T-cell (primary cell): ENCODE measurements around the gene SNIP1. TPM values are rescaled to one million over a fixed set of nuclear protein-coding genes. Genes with fewer than 3 reads are reported as not detected.

ENCODE experiments used
- ATAC-seq, 4 experiments: fragments of 200-7000 bp in 3 of 4; fragments of 150-1000 bp in 1 of 4; cut with Tn5 transposase; replicated peaks in 1 of 4; 1 replicate in 3 of 4; 2 replicates in 1 of 4; pipeline ENCODE4 v1.10.0; 2021; ENCODE audit warnings: moderate library complexity in 3 of 4, mild to moderate bottlenecking in 2 of 4, moderate number of reproducible peaks in 1 of 4
- CTCF ChIA-PET, 2 donors: fragments of 300-600 bp; sonication (Branson Sonifier 250); formaldehyde crosslinking; loops; one replicate each; lab custom pipeline; 2022; ENCODE audit warnings: antibody characterized with exemption in 2 of 2; lab: Charles Lee
- POLR2A ChIA-PET, 2 donors: fragments of 300-600 bp; sonication (Branson Sonifier 250); formaldehyde crosslinking; loops; one replicate each; lab custom pipeline; 2022; ENCODE audit warnings: antibody characterized with exemption in 2 of 2; lab: Charles Lee
- DNase-seq, 35 experiments: peaks; one replicate each; pipeline versions ENCODE4 v3.0.0 to v3.0.0-alpha.2; 2013 to 2023
- H3K27ac ChIP-seq: one replicate; pipeline ENCODE4 v1.5.1; 2013; ENCODE audit warnings: low read length
- H3K27me3 ChIP-seq, 2 experiments: replicated peaks in 1 of 2; 1 replicate in 1 of 2; 2 replicates in 1 of 2; pipeline versions ENCODE4 v1.6.1 to v1.7.0; 2013; ENCODE audit warnings: low read length in 1 of 2, mixed read lengths in 1 of 2; ENCODE audit not compliant: control insufficient read depth in 2 of 2, insufficient read depth in 2 of 2; ENCODE audit errors: extremely low read depth in 1 of 2
- H3K36me3 ChIP-seq, 2 donors: 1 replicate in 1 of 2; 2 replicates in 1 of 2; pipeline versions ENCODE4 v1.6.1 to v1.7.0; 2013; ENCODE audit warnings: low read length in 1 of 2; ENCODE audit not compliant: control insufficient read depth in 2 of 2, insufficient read depth in 1 of 2; ENCODE audit errors: extremely low read depth in 1 of 2
- H3K4me1 ChIP-seq, 2 experiments: 1 replicate in 1 of 2; 2 replicates in 1 of 2; pipeline versions ENCODE4 v1.6.1 to v1.7.0; 2013; ENCODE audit warnings: low read length in 2 of 2, mixed read lengths in 1 of 2; ENCODE audit not compliant: insufficient read depth in 2 of 2, control insufficient read depth in 1 of 2; ENCODE audit errors: extremely low read depth in 1 of 2
- H3K4me3 ChIP-seq, 2 donors: 1 replicate in 1 of 2; 2 replicates in 1 of 2; pipeline versions ENCODE4 v1.5.1 to v1.7.0; 2013; ENCODE audit warnings: mild to moderate bottlenecking in 2 of 2, low read length in 1 of 2, moderate library complexity in 1 of 2; ENCODE audit not compliant: control insufficient read depth in 1 of 2; ENCODE audit errors: extremely low read depth in 1 of 2
- H3K9me3 ChIP-seq: 2 replicates; pipeline ENCODE4 v1.7.0; 2013
- H3K27ac Mint-ChIP-seq, 2 donors: one replicate each; pipeline ENCODE4 v1.8.0; 2020 to 2021; ENCODE audit warnings: mild to moderate bottlenecking in 2 of 2, mixed read lengths in 2 of 2
- H3K27me3 Mint-ChIP-seq, 2 donors: one replicate each; pipeline ENCODE4 v1.8.0; 2021 to 2022; ENCODE audit warnings: mixed read lengths in 2 of 2
- H3K36me3 Mint-ChIP-seq: one replicate; pipeline ENCODE4 v1.8.0; 2021; ENCODE audit warnings: mixed read lengths
- H3K4me1 Mint-ChIP-seq, 3 donors: one replicate each; pipeline ENCODE4 v1.8.0; 2020 to 2022; ENCODE audit warnings: mixed read lengths in 3 of 3, mild to moderate bottlenecking in 1 of 3
- H3K4me3 Mint-ChIP-seq, 3 donors: one replicate each; pipeline ENCODE4 v1.8.0; 2020 to 2022; ENCODE audit warnings: mild to moderate bottlenecking in 3 of 3, mixed read lengths in 3 of 3, moderate library complexity in 3 of 3
- H3K9me3 Mint-ChIP-seq, 3 donors: one replicate each; pipeline ENCODE4 v1.8.0; 2020 to 2022; ENCODE audit warnings: mixed read lengths in 3 of 3
- WGBS: methylation state at CpG from one replicate; pipeline ENCODE4 v1.1.5; 2013; ENCODE audit warnings: missing lambda C conversion rate; ENCODE audit not compliant: insufficient coverage; 5-methylcytosine and 5-hydroxymethylcytosine counted together
- total RNA-seq, 35 experiments: library from RNA in 6 of 35; stranded (reverse) in 6 of 35; fragments of 120-200 nt in 1 of 35; gene quantifications; one replicate each; pipeline versions ENCODE4 v1.2.1 to v1.2.4 and lab custom pipeline; 2013 to 2026

Gene SNIP1
- 10 to 100 TPM; 32.5 to 48.0 (median 39.9) TPM for total RNA-seq
- 28.3 TPM for total RNA-seq (2013)
- 32.1 to 97.7 (median 58.3) reads per million in 29 experiments for total RNA-seq (lab: John Stamatoyannopoulos, UW)

- H3K4me1 ChIP-seq: peaks cover 7 to 26% of the 10 kb centered on the region in 2 experiments
- POLR2A ChIA-PET: interaction anchor here (0.6 to 1.0 kb wide), 4 partner anchors 26 to 492 kb away, joined by 3 to 4 read pairs (median 3); partner anchors contain the start of genes INPP5B (in 1 of the 2), MEAF6 (in 1 of the 2) and POU3F1 (in 1 of the 2)
- H3K27me3 ChIP-seq: peaks cover 0 to 5% of the 10 kb centered on the region in 2 experiments
- H3K4me3 ChIP-seq: peak within 1 kb of the TSS; percentile 90 to 91
- CTCF ChIA-PET: interaction anchor here in 1 of 2 donors (0.6 to 0.9 kb wide), 5 partner anchors 39 to 146 kb away, joined by 3 read pairs; partner anchors contain the start of gene MEAF6
- peaks cover 0 to 16% of the 10 kb centered on the region in 2 donors for H3K36me3 ChIP-seq
- Mint-ChIP-seq H3K4me1 (peaks cover 41 to 45% (median 45%) of the 10 kb centered on the region in 3 donors), H3K36me3 (peaks cover 20% of the 10 kb centered on the region), H3K27ac (peak within 1 kb of the TSS; percentile 95 to 99), H3K27me3 (peaks cover 0 to 4% of the 10 kb centered on the region in 2 donors), H3K4me3 (peak within 1 kb of the TSS; percentile 98 to 100 (median 99)), H3K9me3 (no peaks in the 10 kb centered on the region)
- DNase-seq (peak; percentile 78 to 94 (median 90)), ATAC-seq (peak; percentile 92 to 99 (median 97))
- H3K27ac ChIP-seq: peak within 1 kb of the TSS; percentile 74
- 10% methylated on average over 50 of the region's 54 CpGs for WGBS
- H3K9me3 ChIP-seq: no peaks in the 10 kb centered on the region
Observed at GRCh38 chr1:37553927-37554808, at the start of gene SNIP1. SNIP1 (minus strand) TSS chr1:37554293; CDS start chr1:37554229, 64 bp downstream.

GRCh38 chr1:37602750-37603694 lies 48.9 kb upstream of the SNIP1 start:
- DNase-seq: peak in 26 of 35 experiments; percentile 4 to 65 (median 24)
- ChIA-PET CTCF (interaction anchor here (0.5 to 1.9 kb wide), 17 partner anchors 20 to 1662 kb away, joined by 3 to 17 read pairs (median 3); partner anchors contain the start of genes CDCA8 (in 1 of the 2) and MEAF6 (in 1 of the 2)), POLR2A (interaction anchor here in 1 of 2 donors (0.7 kb wide), 1 partner anchor 76 kb away, joined by 4 read pairs; no protein-coding TSS in a partner anchor)
- Histone ChIP-seq H3K27ac (no peak overlapping the region), H3K9me3 (no peaks in the 10 kb centered on the region), H3K36me3 (no peaks in the 10 kb centered on the region), H3K4me3 (no peak overlapping the region), H3K4me1 (peaks cover 0 to 5% of the 10 kb centered on the region in 2 experiments), H3K27me3 (peaks cover 0 to 17% of the 10 kb centered on the region in 2 experiments)
- peaks cover 9 to 11% of the 10 kb centered on the region in 2 donors for H3K27me3 Mint-ChIP-seq
- H3K4me1 Mint-ChIP-seq: peaks cover 4 to 5% (median 4%) of the 10 kb centered on the region in 3 donors
- H3K9me3 Mint-ChIP-seq: no peaks in the 10 kb centered on the region
- H3K4me3 Mint-ChIP-seq: no peak overlapping the region
- peak; percentile 43 to 68 (median 61) for ATAC-seq
- no peaks in the 10 kb centered on the region for H3K36me3 Mint-ChIP-seq
- H3K27ac Mint-ChIP-seq: no peak overlapping the region
- 35% methylated on average over 7 of the region's 8 CpGs for WGBS

- ATAC-seq (no peak), DNase-seq (no peak)
- Histone ChIP-seq H3K4me3 (no peak overlapping the region), H3K4me1 (peaks cover 0 to 5% of the 10 kb centered on the region in 2 experiments), H3K27ac (no peak overlapping the region), H3K36me3 (no peaks in the 10 kb centered on the region), H3K27me3 (peaks cover 0 to 11% of the 10 kb centered on the region in 2 experiments), H3K9me3 (no peaks in the 10 kb centered on the region)
- ChIA-PET CTCF (interaction anchor here in 1 of 2 donors (0.9 to 1.3 kb wide), 2 partner anchors 32 to 80 kb away, joined by 3 read pairs; no protein-coding TSS in a partner anchor), POLR2A (interaction anchor here in 1 of 2 donors (0.6 kb wide), 1 partner anchor 1722 kb away, joined by 4 read pairs; no protein-coding TSS in a partner anchor)
- peaks cover 9 to 11% of the 10 kb centered on the region in 2 donors for H3K27me3 Mint-ChIP-seq
- H3K4me3 Mint-ChIP-seq: no peak overlapping the region
- no peaks in the 10 kb centered on the region for H3K36me3 Mint-ChIP-seq
- no peaks in the 10 kb centered on the region for H3K9me3 Mint-ChIP-seq
- peaks cover 6 to 8% (median 8%) of the 10 kb centered on the region in 3 donors for H3K4me1 Mint-ChIP-seq
- no peak overlapping the region for H3K27ac Mint-ChIP-seq
Observed at GRCh38 chr1:37601441-37601840, 47.3 kb upstream of the SNIP1 start.

GRCh38 chr1:37599940-37600339 lies 45.8 kb upstream of the SNIP1 start:
- Histone ChIP-seq H3K9me3 (no peaks in the 10 kb centered on the region), H3K27me3 (peaks cover 0 to 6% of the 10 kb centered on the region in 2 experiments), H3K27ac (no peak overlapping the region), H3K36me3 (no peaks in the 10 kb centered on the region), H3K4me1 (peaks cover 6 to 15% of the 10 kb centered on the region in 2 experiments), H3K4me3 (no peak overlapping the region)
- CTCF ChIA-PET: no interaction called here
- peaks cover 9 to 11% of the 10 kb centered on the region in 2 donors for H3K27me3 Mint-ChIP-seq
- no peak for ATAC-seq
- H3K27ac Mint-ChIP-seq: no peak overlapping the region
- no peaks in the 10 kb centered on the region for H3K9me3 Mint-ChIP-seq
- POLR2A ChIA-PET: no interaction called here
- no peak for DNase-seq
- no peak overlapping the region for H3K4me3 Mint-ChIP-seq
- H3K36me3 Mint-ChIP-seq: peaks cover 3% of the 10 kb centered on the region
- peaks cover 21 to 23% (median 23%) of the 10 kb centered on the region in 3 donors for H3K4me1 Mint-ChIP-seq
- 100% methylated on average over 3 of the region's 5 CpGs for WGBS

GRCh38 chr1:37596182-37596667 lies 42.1 kb upstream of the SNIP1 start:
- no peak for DNase-seq
- peaks cover 18 to 20% of the 10 kb centered on the region in 2 experiments for H3K4me1 ChIP-seq
- no peaks in the 10 kb centered on the region for H3K27me3 ChIP-seq
- CTCF ChIA-PET: interaction anchor here in 1 of 2 donors (0.6 to 1.1 kb wide), 2 partner anchors 81 to 117 kb away, joined by 3 read pairs; no protein-coding TSS in a partner anchor
- H3K4me3 ChIP-seq: peak overlapping the region; percentile 69 to 94
- Mint-ChIP-seq H3K27me3 (no peaks in the 10 kb centered on the region), H3K4me1 (peaks cover 23 to 39% (median 38%) of the 10 kb centered on the region in 3 donors), H3K9me3 (no peaks in the 10 kb centered on the region), H3K27ac (peak overlapping the region; percentile 93 to 97), H3K36me3 (peaks cover 9% of the 10 kb centered on the region), H3K4me3 (peak overlapping the region; percentile 99 to 100 (median 99))
- peak overlapping the region; percentile 79 for H3K27ac ChIP-seq
- POLR2A ChIA-PET: interaction anchor here in 1 of 2 donors (1.5 kb wide), 1 partner anchor 94 kb away, joined by 5 read pairs; a partner anchor contains a TSS
- no peak for ATAC-seq
- H3K36me3 ChIP-seq: peaks cover 0 to 19% of the 10 kb centered on the region in 2 donors
- WGBS: no CpG with 5 or more reads among the region's 3 CpGs
- no peaks in the 10 kb centered on the region for H3K9me3 ChIP-seq
